HG03520 (cell line): ENCODE results near the gene FARS2.

ENCODE experiments used
- ATAC-seq: cut with Tn5 transposase; IDR thresholded peaks from one replicate; pipeline ENCODE4 v1.9.1; 2021; ENCODE audit warnings: mild to moderate bottlenecking, moderate library complexity; ENCODE audit not compliant: unreplicated experiment

FARS2 gene

GRCh38 chr6:5814116-5814515 is 552.8 kb downstream of the FARS2 start:
- ATAC-seq, result no peak

GRCh38 chr6:5814901-5815300 is 553.6 kb downstream of the FARS2 start:
- no peak for ATAC-seq

- ATAC-seq, result no peak
These were observed 556.6 kb downstream of the FARS2 start for GRCh38 chr6:5817869-5818268.

- ATAC-seq, result no peak
These were observed 557.6 kb downstream of the FARS2 start for GRCh38 chr6:5818959-5819358.
